Liver (tissue), 3 donors: Measurements from ENCODE around the gene TXN2.

ENCODE experiments used
- CTCF ChIP-seq: fragments of 150-350 bp; IDR thresholded peaks from 2 replicates; pipeline ENCODE4 v1.5.1; 2017; ENCODE audit warnings: improper control_type of control experiment, low read depth, low read length; ENCODE audit not compliant: missing input control
- FOXA1 ChIP-seq: IDR thresholded peaks from 2 replicates; pipeline ENCODE4 v1.6.1; 2016; ENCODE audit warnings: antibody characterized with exemption
- GABPA ChIP-seq, 2 donors: IDR thresholded peaks in 1 of 2; conservative IDR thresholded peaks in 1 of 2; 2 replicates each; pipeline ENCODE4 v1.6.1; 2016; ENCODE audit warnings: antibody characterized with exemption in 2 of 2, mild to moderate bottlenecking in 1 of 2, moderate library complexity in 1 of 2
- JUND ChIP-seq, 2 donors: IDR thresholded peaks; 2 replicates each; pipeline ENCODE4 v1.6.1; 2016; ENCODE audit warnings: antibody characterized with exemption in 2 of 2
- MAX ChIP-seq: IDR thresholded peaks from 2 replicates; pipeline ENCODE4 v1.6.1; 2016; ENCODE audit warnings: antibody characterized with exemption
- REST ChIP-seq: IDR thresholded peaks from 2 replicates; pipeline ENCODE4 v1.6.1; 2016; ENCODE audit warnings: antibody characterized with exemption, mild to moderate bottlenecking
- RXRA ChIP-seq, 2 donors: IDR thresholded peaks; 2 replicates each; pipeline ENCODE4 v1.6.1; 2017 to 2018; ENCODE audit warnings: antibody characterized with exemption in 2 of 2, mild to moderate bottlenecking in 1 of 2
- SP1 ChIP-seq: IDR thresholded peaks from 2 replicates; pipeline ENCODE4 v1.6.1; 2018; ENCODE audit warnings: antibody characterized with exemption, mild to moderate bottlenecking
- TAF1 ChIP-seq: conservative IDR thresholded peaks from 2 replicates; pipeline ENCODE4 v1.6.1; 2016; ENCODE audit warnings: antibody characterized with exemption, mild to moderate bottlenecking
- YY1 ChIP-seq: IDR thresholded peaks from 2 replicates; pipeline ENCODE4 v1.6.1; 2016; ENCODE audit warnings: antibody characterized with exemption, mild to moderate bottlenecking
- donor health status: healthy.
- donor health status: healthy.

GRCh38 chr22:36470994-36471331 is 10.5 kb downstream of the TXN2 start:
- no peak for TF ChIP-seq TAF1
- TF ChIP-seq YY1: no peak
- no peak for TF ChIP-seq CTCF
- TF ChIP-seq FOXA1: no peak
- no peak for TF ChIP-seq MAX
- no peak for TF ChIP-seq JUND (IDR thresholded peaks at IDR 0.05)
- no peak for TF ChIP-seq SP1
- no peak for TF ChIP-seq RXRA (IDR thresholded peaks at IDR 0.05)
- TF ChIP-seq REST: no peak
- no peak for TF ChIP-seq GABPA (IDR thresholded peaks at IDR 0.05 in 1 of 2, conservative IDR thresholded peaks at IDR 0.05 in 1 of 2)
